ENCODE measurements around the gene ABCC1. TPM values are rescaled to one million over a fixed set of nuclear protein-coding genes. Genes with fewer than 3 reads are reported as not detected.
A peak's percentile ranks its signal among the peaks of the same experiment; 100 is the strongest.

Gene ABCC1
- total RNA-seq, 4 donors from 2014 or later, result 19.3 to 43.7 (median 26.2) TPM

GRCh38 chr16:16124974-16125373, 175.6 kb downstream of the ABCC1 start:
- Histone ChIP-seq H3K4me3 (no peak overlapping the region), H3K4me1 (no peaks in the 10 kb centered on the region), H3K36me3 (peaks cover 0 to 65% of the 10 kb centered on the region in 2 donors), H3K27ac (no peak overlapping the region), H3K9me3 (no peaks in the 10 kb centered on the region), H3K27me3 (no peaks in the 10 kb centered on the region)
- TF ChIP-seq CTCF (IDR thresholded peaks at IDR 0.05 in 4 of 5, conservative IDR thresholded peaks at IDR 0.05 in 1 of 5), result no peak
- TF ChIP-seq POLR2A (IDR thresholded peaks at IDR 0.05), result no peak
- DNase-seq (no peak), ATAC-seq (no peak)
- intact Hi-C loops (cut with DNase I; ENCODE audit: low total_unique reads) (loop anchor here (10.0 kb wide), 1 partner anchor 360 kb away; no protein-coding TSS in a partner anchor), in situ Hi-C loops (cut with MboI; ENCODE audit: low sequenced_read_pairs in 4 of 4) (loop anchor here (5.0 to 25.0 kb wide), 4 partner anchors 248 to 363 kb away; no protein-coding TSS in a partner anchor)

- DNase-seq (no peak), ATAC-seq (no peak)
- Histone ChIP-seq H3K27ac (peak overlapping the region in 2 of 4 donors; percentile 44 to 53), H3K36me3 (peaks cover 0 to 66% of the 10 kb centered on the region in 2 donors), H3K9me3 (no peaks in the 10 kb centered on the region), H3K4me1 (no peaks in the 10 kb centered on the region), H3K4me3 (no peak overlapping the region), H3K27me3 (no peaks in the 10 kb centered on the region)
- intact Hi-C loops (cut with DNase I; ENCODE audit: low total_unique reads), result loop anchor here (1.0 to 10.0 kb wide), 2 partner anchors 253 to 362 kb away; no protein-coding TSS in a partner anchor
- in situ Hi-C loops (cut with MboI; ENCODE audit: low sequenced_read_pairs in 4 of 4), result loop anchor here (5.0 to 10.0 kb wide), 3 partner anchors 250 to 255 kb away; no protein-coding TSS in a partner anchor
- TF ChIP-seq CTCF (IDR thresholded peaks at IDR 0.05 in 4 of 5, conservative IDR thresholded peaks at IDR 0.05 in 1 of 5), result no peak
- no peak for TF ChIP-seq POLR2A (IDR thresholded peaks at IDR 0.05)
Observed at GRCh38 chr16:16126896-16127295, 177.5 kb downstream of the ABCC1 start.

- Histone ChIP-seq H3K4me3 (no peak overlapping the region), H3K4me1 (no peaks in the 10 kb centered on the region), H3K27ac (peak overlapping the region in 2 of 4 donors; percentile 44 to 53), H3K27me3 (no peaks in the 10 kb centered on the region), H3K36me3 (peaks cover 0 to 66% of the 10 kb centered on the region in 2 donors), H3K9me3 (no peaks in the 10 kb centered on the region)
- intact Hi-C loops (cut with DNase I; ENCODE audit: low total_unique reads) (loop anchor here (1.0 to 10.0 kb wide), 2 partner anchors 253 to 363 kb away; no protein-coding TSS in a partner anchor), in situ Hi-C loops (cut with MboI; ENCODE audit: low sequenced_read_pairs in 4 of 4) (loop anchor here (5.0 to 10.0 kb wide), 3 partner anchors 250 to 255 kb away; no protein-coding TSS in a partner anchor)
- peak; percentile 75 to 91 for ATAC-seq
- peak; percentile 40 to 66 for DNase-seq
- no peak for TF ChIP-seq POLR2A (IDR thresholded peaks at IDR 0.05)
- peak; percentile 85 to 93 (median 88) for TF ChIP-seq CTCF (IDR thresholded peaks at IDR 0.05 in 4 of 5, conservative IDR thresholded peaks at IDR 0.05 in 1 of 5)
Observed at GRCh38 chr16:16127469-16128116, 178.2 kb downstream of the ABCC1 start.

- TF ChIP-seq POLR2A (IDR thresholded peaks at IDR 0.05), result no peak
- no peak for TF ChIP-seq CTCF (IDR thresholded peaks at IDR 0.05 in 4 of 5, conservative IDR thresholded peaks at IDR 0.05 in 1 of 5)
- DNase-seq, result no peak
Observed at GRCh38 chr16:16131204-16131603, 181.8 kb downstream of the ABCC1 start.

More at GRCh38 chr16:16131204-16131603, 181.8 kb downstream of the ABCC1 start:
- ATAC-seq, result no peak
- intact Hi-C loops (cut with DNase I; ENCODE audit: low total_unique reads) (no loop called here), in situ Hi-C loops (cut with MboI; ENCODE audit: low sequenced_read_pairs in 4 of 4) (no loop called here)
- H3K4me1 ChIP-seq, result no peaks in the 10 kb centered on the region
- H3K27ac ChIP-seq, result no peak overlapping the region
- peaks cover 0 to 63% of the 10 kb centered on the region in 2 donors for H3K36me3 ChIP-seq
- no peaks in the 10 kb centered on the region for H3K27me3 ChIP-seq
- no peak overlapping the region for H3K4me3 ChIP-seq
- no peaks in the 10 kb centered on the region for H3K9me3 ChIP-seq
